ENCODE results near the gene ATR. TPM values are rescaled to one million over a fixed set of nuclear protein-coding genes. Genes with fewer than 3 reads are reported as not detected.

Gene ATR
- total and polyA plus RNA-seq, 9 of the 15 experiments (the other 6 are each of a cell fraction or from before 2014, with no cell fraction given) = 18.0 to 37.8 (median 23.2) TPM

DNA sequence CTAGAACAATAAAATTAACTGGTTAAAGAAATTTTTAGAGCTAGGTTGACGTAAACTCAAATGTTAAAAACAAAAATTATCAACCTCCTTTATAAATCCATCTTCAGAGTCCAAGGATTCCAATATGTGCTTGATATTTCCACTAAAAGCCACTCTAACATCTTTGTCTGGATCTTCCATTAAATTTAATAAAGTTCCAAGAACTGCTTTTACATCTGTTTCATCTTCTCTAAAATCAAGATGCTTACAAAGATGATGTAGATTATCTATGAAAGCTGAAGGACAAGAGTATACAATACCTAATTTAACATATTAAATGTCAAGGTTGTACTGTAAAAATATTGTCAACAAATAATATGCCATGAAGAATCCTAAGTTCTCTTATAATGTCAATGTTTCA, 24.8 kb downstream of the ATR start:
- WGBS (ENCODE audit: insufficient coverage, low coverage, missing lambda C conversion rate) = 100% methylated on average over 1 of the region's 1 CpG
- BruUV-seq (replicated peaks) = no TSS peak
- intact Hi-C loops (cut with micrococcal nuclease) (no loop called here), in situ Hi-C loops (cut with MboI) (no loop called here)
- Histone ChIP-seq H3K9me3 (replicated peaks; ENCODE audit: control insufficient read depth, insufficient read depth, low read depth, low read length) (no peaks in the 10 kb centered on the region), H3K9ac (ENCODE audit: insufficient read depth in 1 of 2, low read depth in 2 of 2, low read length in 2 of 2) (no peak overlapping the region), H3K36me3 (ENCODE audit: control insufficient read depth, insufficient read depth, low read length) (peaks cover 80% of the 10 kb centered on the region), H3K27ac (ENCODE audit: extremely low read depth, low read depth, low read length) (no peak overlapping the region), H3K9me1 (ENCODE audit: control insufficient read depth, insufficient read depth, low read length) (no peaks in the 10 kb centered on the region), H3K4me1 (replicated peaks in 1 of 2; ENCODE audit: control insufficient read depth in 2 of 2, insufficient read depth in 2 of 2, low read length in 2 of 2) (no peaks in the 10 kb centered on the region), H3K4me2 (ENCODE audit: insufficient read depth, low read length) (no peak overlapping the region), H3K27me3 (ENCODE audit: control insufficient read depth in 2 of 2, insufficient read depth in 2 of 2, low read length in 2 of 2) (no peaks in the 10 kb centered on the region), H2AFZ (ENCODE audit: low read depth, low read length) (no peak overlapping the region), H3K4me3 (no peak overlapping the region), H3K79me2 (ENCODE audit: control insufficient read depth, insufficient read depth, low read length) (no peaks in the 10 kb centered on the region), H4K20me1 (replicated peaks; ENCODE audit: control insufficient read depth, insufficient read depth, low read length) (no peaks in the 10 kb centered on the region)
- no peak for TF ChIP-seq FOS (IDR thresholded peaks at IDR 0.05; ENCODE audit: extremely low read depth, insufficient read length)
- TF ChIP-seq MTA3 (IDR thresholded peaks at IDR 0.05; ENCODE audit: borderline replicate concordance) = no peak
- TF ChIP-seq TSC22D4 (tag; IDR thresholded peaks at IDR 0.05) = no peak
- TF ChIP-seq HNRNPK (IDR thresholded peaks at IDR 0.05; ENCODE audit: low read depth, low read length, poor library complexity, severe bottlenecking) = no peak
- TF ChIP-seq TEAD4 (IDR thresholded peaks at IDR 0.05; ENCODE audit: low read length) = no peak
- TF ChIP-seq TEAD4 (CRISPR knock-in tag; IDR thresholded peaks at IDR 0.05; ENCODE audit: borderline replicate concordance) = no peak
- TF ChIP-seq ZKSCAN8 (CRISPR knock-in tag; IDR thresholded peaks at IDR 0.05) = no peak
- TF ChIP-seq PRMT5 (CRISPR knock-in tag; IDR thresholded peaks at IDR 0.05) = no peak
- no peak for TF ChIP-seq ZFX (CRISPR knock-in tag; IDR thresholded peaks at IDR 0.05)
- no peak for TF ChIP-seq C11orf30 (IDR thresholded peaks at IDR 0.05; ENCODE audit: low read depth)
- ChIA-PET CTCF (ENCODE audit: low intra/inter-chr PET ratio) (no interaction called here), POLR2A (interaction anchor here (0.8 to 1.8 kb wide), 2 partner anchors 10 to 16 kb away, joined by 4 to 5 read pairs; no protein-coding TSS in a partner anchor)
- no peak for FAIRE-seq
- no peak for ATAC-seq
- DNase-seq (ENCODE audit: extremely low read depth in 1 of 4, low spot score in 3 of 4) = no peak
